Activated CD8-positive, alpha-beta memory T cell treated with anti-CD3 and anti-CD28 coated beads, Interleukin-2, amount 50 U/mL, for 1 hour (primary cell): ENCODE data around the gene SMOC2.
"Not testable (repeated sequence)": the region's sequence is repeated elsewhere in the genome, so short reads cannot be mapped to it uniquely, and the experiment has no call there.

ENCODE experiments used
- DNase-seq: peaks from one replicate; pipeline ENCODE4 v3.0.0-alpha.2; 2020; ENCODE audit errors: extremely low read depth

Gene SMOC2

GRCh38 chr6:168683621-168684020 lies 242.6 kb downstream of the SMOC2 start:
- no peak for DNase-seq

- no peak for DNase-seq
Observed at GRCh38 chr6:168684471-168684870, 243.5 kb downstream of the SMOC2 start.

- DNase-seq: no peak
Observed at GRCh38 chr6:168684906-168685305, 243.9 kb downstream of the SMOC2 start.

GRCh38 chr6:168686029-168686738 lies 245.2 kb downstream of the SMOC2 start:
- DNase-seq: no peak

GRCh38 chr6:168686831-168687730 lies 246.1 kb downstream of the SMOC2 start:
- no peak for DNase-seq

GRCh38 chr6:168690271-168690670 lies 249.3 kb downstream of the SMOC2 start:
- no peak for DNase-seq

GRCh38 chr6:168691774-168692173 lies 250.8 kb downstream of the SMOC2 start:
- no peak for DNase-seq

GRCh38 chr6:168692193-168692914 lies 251.4 kb downstream of the SMOC2 start:
- no peak for DNase-seq

GRCh38 chr6:168692915-168693257 lies 251.9 kb downstream of the SMOC2 start:
- DNase-seq: not testable (repeated sequence)

GRCh38 chr6:168694797-168695196 lies 253.8 kb downstream of the SMOC2 start:
- DNase-seq: not testable (repeated sequence)

GRCh38 chr6:168695701-168696100 lies 254.7 kb downstream of the SMOC2 start:
- no peak for DNase-seq

GRCh38 chr6:168698923-168699322 lies 257.9 kb downstream of the SMOC2 start:
- no peak for DNase-seq

- no peak for DNase-seq
Observed at GRCh38 chr6:168699631-168700295, 258.8 kb downstream of the SMOC2 start.

GRCh38 chr6:168700880-168701279 lies 259.9 kb downstream of the SMOC2 start:
- DNase-seq: no peak

- DNase-seq: no peak
Observed at GRCh38 chr6:168703990-168704389, 263.0 kb downstream of the SMOC2 start.

GRCh38 chr6:168704678-168705077 lies 263.7 kb downstream of the SMOC2 start:
- DNase-seq: no peak

GRCh38 chr6:168705271-168705670 lies 264.3 kb downstream of the SMOC2 start:
- not testable (repeated sequence) for DNase-seq

GRCh38 chr6:168706471-168707177 lies 265.6 kb downstream of the SMOC2 start:
- no peak for DNase-seq

GRCh38 chr6:168708526-168708925 lies 267.5 kb downstream of the SMOC2 start:
- DNase-seq: no peak

GRCh38 chr6:168708984-168709383 lies 268.0 kb downstream of the SMOC2 start:
- DNase-seq: no peak

- DNase-seq: no peak
Observed at GRCh38 chr6:168709390-168709789, 268.4 kb downstream of the SMOC2 start.
